ENCODE measurements around the gene APPL1.

APPL1 gene

GRCh38 chr3:57227204-57227929 is at the start of gene APPL1:
Gene APPL1, plus strand, starts transcription at chr3:57227729. Its CDS starts 155 bp downstream, at chr3:57227884.
- DNase-seq (ENCODE audit: insufficient read length, low spot score) = peak; percentile 94
- FAIRE-seq = peak; percentile 65
- peak; percentile 69; the same call in 1 of the 2 replicates for TF ChIP-seq POLR2A (IDR thresholded peaks at IDR 0.05; ENCODE audit: low read depth, low read length)

GRCh38 chr3:57179580-57180410 is 47.7 kb upstream of the APPL1 start:
- no peak for TF ChIP-seq POLR2A (IDR thresholded peaks at IDR 0.05; ENCODE audit: low read depth, low read length)
- DNase-seq (ENCODE audit: insufficient read length, low spot score) = no peak
- FAIRE-seq = peak; percentile 48

GRCh38 chr3:57184526-57184925 is 43.0 kb upstream of the APPL1 start:
- no peak for DNase-seq (ENCODE audit: insufficient read length, low spot score)
- no peak for FAIRE-seq
- no peak for TF ChIP-seq POLR2A (IDR thresholded peaks at IDR 0.05; ENCODE audit: low read depth, low read length)

- FAIRE-seq = no peak
- DNase-seq (ENCODE audit: insufficient read length, low spot score) = no peak
- TF ChIP-seq POLR2A (IDR thresholded peaks at IDR 0.05; ENCODE audit: low read depth, low read length) = no peak
Measured at GRCh38 chr3:57192028-57192427, 35.5 kb upstream of the APPL1 start.

- no peak for TF ChIP-seq POLR2A (IDR thresholded peaks at IDR 0.05; ENCODE audit: low read depth, low read length)
- DNase-seq (ENCODE audit: insufficient read length, low spot score) (no peak), FAIRE-seq (no peak)
Measured at GRCh38 chr3:57194641-57195040, 32.9 kb upstream of the APPL1 start.

- no peak for DNase-seq (ENCODE audit: insufficient read length, low spot score)
- FAIRE-seq = no peak
- no peak for TF ChIP-seq POLR2A (IDR thresholded peaks at IDR 0.05; ENCODE audit: low read depth, low read length)
Measured at GRCh38 chr3:57199895-57200297, 27.6 kb upstream of the APPL1 start, which contains the start of gene HESX1. Gene HESX1, minus strand, starts transcription at chr3:57199978. Its CDS starts 60 bp downstream, at chr3:57199918.

- no peak for TF ChIP-seq POLR2A (IDR thresholded peaks at IDR 0.05; ENCODE audit: low read depth, low read length)
- no peak for FAIRE-seq
- no peak for DNase-seq (ENCODE audit: insufficient read length, low spot score)
Measured at GRCh38 chr3:57206423-57206822, 21.1 kb upstream of the APPL1 start.

- FAIRE-seq (no peak), DNase-seq (ENCODE audit: insufficient read length, low spot score) (no peak)
- TF ChIP-seq POLR2A (IDR thresholded peaks at IDR 0.05; ENCODE audit: low read depth, low read length) = no peak
Measured at GRCh38 chr3:57221883-57222282, 5.6 kb upstream of the APPL1 start.

- DNase-seq (ENCODE audit: insufficient read length, low spot score) = no peak
- no peak for TF ChIP-seq POLR2A (IDR thresholded peaks at IDR 0.05; ENCODE audit: low read depth, low read length)
- FAIRE-seq = no peak
Measured at GRCh38 chr3:57224856-57225255, 2.7 kb upstream of the APPL1 start.

- DNase-seq (ENCODE audit: insufficient read length, low spot score) (no peak), FAIRE-seq (no peak)
- no peak for TF ChIP-seq POLR2A (IDR thresholded peaks at IDR 0.05; ENCODE audit: low read depth, low read length)
Measured at GRCh38 chr3:57226176-57226575, 1.4 kb upstream of the APPL1 start.

- no peak for TF ChIP-seq POLR2A (IDR thresholded peaks at IDR 0.05; ENCODE audit: low read depth, low read length)
- FAIRE-seq (no peak), DNase-seq (ENCODE audit: insufficient read length, low spot score) (peak; percentile 28)
Measured at GRCh38 chr3:57227930-57228751, 612 bp downstream of the APPL1 start.

GRCh38 chr3:57230006-57230405 is 2.5 kb downstream of the APPL1 start:
- FAIRE-seq = no peak
- no peak for TF ChIP-seq POLR2A (IDR thresholded peaks at IDR 0.05; ENCODE audit: low read depth, low read length)

GRCh38 chr3:57233799-57234198 is 6.3 kb downstream of the APPL1 start:
- TF ChIP-seq POLR2A (IDR thresholded peaks at IDR 0.05; ENCODE audit: low read depth, low read length) = no peak
- DNase-seq (ENCODE audit: insufficient read length, low spot score) = no peak
- no peak for FAIRE-seq

More at GRCh38 chr3:57230006-57230405, 2.5 kb downstream of the APPL1 start:
- no peak for DNase-seq (ENCODE audit: insufficient read length, low spot score)
